Keratinocyte (primary cell): Measurements from ENCODE around the gene TKFC. TPM values are rescaled to one million over a fixed set of nuclear protein-coding genes. Genes with fewer than 3 reads are reported as not detected.
A peak's percentile ranks its signal among the peaks of the same experiment; 100 is the strongest.

Source experiments
- DNase-seq: peaks from one replicate; pipeline ENCODE4 v3.0.0-alpha.2; 2011; ENCODE audit warnings: low read depth, missing footprints, low spot score
- FAIRE-seq: peaks from 2 replicates; lab custom pipeline; 2011; peaks lifted over from hg19 to GRCh38; lab: Jason Lieb, UNC
- H2AFZ ChIP-seq: 2 replicates; pipeline ENCODE4 v1.6.0; 2012; ENCODE audit warnings: low read length, control low read depth, inconsistent platforms; ENCODE audit not compliant: control insufficient read depth
- H3K27ac ChIP-seq: 2 replicates; pipeline ENCODE4 v1.5.1; 2011; ENCODE audit warnings: low read length; ENCODE audit not compliant: control insufficient read depth, insufficient read depth
- H3K27me3 ChIP-seq: 3 replicates; pipeline ENCODE4 v1.6.0; 2011; ENCODE audit warnings: low read length; ENCODE audit not compliant: control insufficient read depth, insufficient read depth; ENCODE audit errors: extremely low read depth
- H3K36me3 ChIP-seq, 2 experiments: 2 replicates in 1 of 2; 3 replicates in 1 of 2; pipeline ENCODE4 v1.5.1; 2011; ENCODE audit warnings: low read length in 2 of 2, mild to moderate bottlenecking in 1 of 2; ENCODE audit not compliant: control insufficient read depth in 2 of 2, insufficient read depth in 2 of 2; ENCODE audit errors: extremely low read depth in 1 of 2
- H3K4me1 ChIP-seq: 3 replicates; pipeline ENCODE4 v1.5.1; 2011; ENCODE audit warnings: low read length; ENCODE audit not compliant: control insufficient read depth, insufficient read depth; ENCODE audit errors: extremely low read depth
- H3K4me2 ChIP-seq: 3 replicates; pipeline ENCODE4 v1.6.0; 2011; ENCODE audit warnings: low read depth, low read length; ENCODE audit not compliant: control insufficient read depth, insufficient read depth; ENCODE audit errors: extremely low read depth
- H3K4me3 ChIP-seq, 3 experiments: fragments of 200-600 bp in 1 of 3; sonication (generic) in 1 of 3; 2 replicates in 2 of 3; 3 replicates in 1 of 3; pipeline ENCODE4 v1.5.1; 2011 to 2016; ENCODE audit warnings: low read length in 3 of 3, mild to moderate bottlenecking in 3 of 3, control low read depth in 2 of 3, inconsistent platforms in 1 of 3, low read depth in 1 of 3, mixed read lengths in 1 of 3, mixed run types in 1 of 3, moderate library complexity in 1 of 3; ENCODE audit not compliant: control insufficient read depth in 2 of 3, insufficient read depth in 2 of 3; ENCODE audit errors: extremely low read depth in 1 of 3
- H3K79me2 ChIP-seq: 2 replicates; pipeline ENCODE4 v1.6.0; 2012; ENCODE audit warnings: low read length; ENCODE audit not compliant: control insufficient read depth, insufficient read depth
- H3K9ac ChIP-seq: 3 replicates; pipeline ENCODE4 v1.6.0; 2011; ENCODE audit warnings: low read length; ENCODE audit not compliant: control insufficient read depth, insufficient read depth; ENCODE audit errors: extremely low read depth
- H3K9me1 ChIP-seq: 3 replicates; pipeline ENCODE4 v1.6.0; 2011; ENCODE audit warnings: low read length; ENCODE audit not compliant: control insufficient read depth, insufficient read depth; ENCODE audit errors: extremely low read depth
- H3K9me3 ChIP-seq: 2 replicates; pipeline ENCODE4 v1.5.1; 2012; ENCODE audit warnings: low read depth, low read length; ENCODE audit not compliant: control insufficient read depth
- H4K20me1 ChIP-seq: 3 replicates; pipeline ENCODE4 v1.6.0; 2011; ENCODE audit warnings: low read length; ENCODE audit not compliant: control insufficient read depth, insufficient read depth; ENCODE audit errors: extremely low read depth
- CTCF ChIP-seq, 3 experiments: IDR thresholded peaks in 1 of 3; conservative IDR thresholded peaks in 1 of 3; optimal IDR thresholded peaks in 1 of 3; 2 replicates in 2 of 3; 3 replicates in 1 of 3; pipeline versions ENCODE3 to v1.5.1; 2011; ENCODE audit warnings: low read length in 3 of 3, mild to moderate bottlenecking in 3 of 3, moderate library complexity in 2 of 3, control low read depth in 1 of 3, inconsistent platforms in 1 of 3; ENCODE audit not compliant: insufficient read depth in 2 of 3; ENCODE audit errors: extremely low read depth in 1 of 3
- EZH2 ChIP-seq: IDR thresholded peaks from one replicate; pipeline ENCODE4 v1.6.1; 2012; ENCODE audit warnings: inconsistent platforms, mild to moderate bottlenecking, low read length, moderate library complexity
- dilution Hi-C: fragments of 300-500 bp; cut with MboI; formaldehyde crosslinking; loops from one replicate; pipeline ENCODE4 v1.7.0; 2020; ENCODE audit warnings: low sequenced_read_pairs; ENCODE audit not compliant: extremely low pct_ligation_motif_present
- polyA plus RNA-seq, 5 experiments: library from polyadenylated mRNA; depleted of rRNA in 3 of 5; stranded (reverse) in 3 of 5; stranded (forward) in 1 of 5; unstranded in 1 of 5; fragments of >200 nt; gene quantifications; 1 replicate in 1 of 5; 2 replicates in 3 of 5; 3 replicates in 1 of 5; pipeline versions ENCODE4 v1.2.1 to v1.2.3, GENCODE V29; 2011 to 2012; ENCODE audit warnings: missing spikeins in 2 of 5, low read depth in 1 of 5, low replicate concordance in 1 of 5

TKFC gene
- polyA plus RNA-seq, 1 donor (not counting 4 experiments of a cell fraction or from before 2014, with no cell fraction given), result 15.4 TPM

- H3K9me3 ChIP-seq, result no peaks in the 10 kb centered on the region
- peaks cover 3% of the 10 kb centered on the region for H4K20me1 ChIP-seq
- no peak for TF ChIP-seq EZH2
- TF ChIP-seq CTCF (optimal IDR thresholded peaks at IDR 0.05 in 1 of 3, IDR thresholded peaks at IDR 0.05 in 1 of 3, conservative IDR thresholded peaks at IDR 0.05 in 1 of 3; ENCODE audit: extremely low read depth in 1 of 3, insufficient read depth in 2 of 3, low read length in 3 of 3), result no peak
- peaks cover 3% of the 10 kb centered on the region for H3K9me1 ChIP-seq
- DNase-seq, result no peak
- dilution Hi-C loops, result no loop called here
- H3K4me2 ChIP-seq, result peak overlapping the region; percentile 98
- FAIRE-seq, result no peak
- no peaks in the 10 kb centered on the region for H3K27me3 ChIP-seq
- peaks cover 10 to 28% of the 10 kb centered on the region in 2 experiments for H3K36me3 ChIP-seq
- peaks cover 36% of the 10 kb centered on the region for H3K4me1 ChIP-seq
- H2AFZ ChIP-seq, result no peak overlapping the region
- peaks cover 61% of the 10 kb centered on the region for H3K79me2 ChIP-seq
- peak overlapping the region; percentile 84 to 92 (median 87) for H3K4me3 ChIP-seq
- H3K9ac ChIP-seq, result peak overlapping the region; percentile 99
- H3K27ac ChIP-seq, result peak overlapping the region; percentile 89
Observed at GRCh38 chr11:61331651-61332050, 1.4 kb upstream of the TKFC start.

GRCh38 chr11:61332281-61332796 lies 689 bp upstream of the TKFC start:
- Histone ChIP-seq H3K36me3 (peaks cover 9 to 23% of the 10 kb centered on the region in 2 experiments), H2AFZ (peak overlapping the region; percentile 85), H3K27ac (peak overlapping the region; percentile 89), H3K4me3 (peak overlapping the region; percentile 84 to 92 (median 87)), H3K27me3 (no peaks in the 10 kb centered on the region), H3K4me1 (peaks cover 34% of the 10 kb centered on the region), H3K9me3 (no peaks in the 10 kb centered on the region), H4K20me1 (peaks cover 3% of the 10 kb centered on the region), H3K79me2 (peaks cover 55% of the 10 kb centered on the region), H3K4me2 (peak overlapping the region; percentile 98), H3K9ac (peak overlapping the region; percentile 99), H3K9me1 (no peaks in the 10 kb centered on the region)
- dilution Hi-C loops, result no loop called here
- TF ChIP-seq EZH2, result no peak
- no peak for TF ChIP-seq CTCF (optimal IDR thresholded peaks at IDR 0.05 in 1 of 3, IDR thresholded peaks at IDR 0.05 in 1 of 3, conservative IDR thresholded peaks at IDR 0.05 in 1 of 3; ENCODE audit: extremely low read depth in 1 of 3, insufficient read depth in 2 of 3, low read length in 3 of 3)
- FAIRE-seq, result no peak
- no peak for DNase-seq
